AG10803 (cell line): ENCODE measurements around the gene MLC1.
A peak's percentile ranks its signal among the peaks of the same experiment; 100 is the strongest.

Experiments
- DNase-seq: peaks from one replicate; pipeline ENCODE4 v3.0.0; 2010; ENCODE audit warnings: low read depth
- H3K4me3 ChIP-seq: 2 replicates; pipeline ENCODE4 v1.5.1; 2011; ENCODE audit warnings: mild to moderate bottlenecking, low read length, control low read depth
- CTCF ChIP-seq: conservative IDR thresholded peaks from 2 replicates; pipeline ENCODE4 v1.5.1; 2011; ENCODE audit warnings: mild to moderate bottlenecking, low read length, control low read depth, inconsistent platforms

Gene MLC1

GRCh38 chr22:50085211-50085972, at the start of gene MLC1:
MLC1 (minus strand) TSS chr22:50085426; CDS start chr22:50084902, 524 bp downstream.
- H3K4me3 ChIP-seq: no peak within 1 kb of the TSS
- no peak for DNase-seq
- TF ChIP-seq CTCF: no peak

GRCh38 chr22:50134481-50134880, 49.3 kb upstream of the MLC1 start:
- TF ChIP-seq CTCF: no peak
- H3K4me3 ChIP-seq: no peak overlapping the region
- no peak for DNase-seq

- H3K4me3 ChIP-seq: no peak overlapping the region
- no peak for DNase-seq
- no peak for TF ChIP-seq CTCF
Observed at GRCh38 chr22:50131894-50132293, 46.7 kb upstream of the MLC1 start.

- H3K4me3 ChIP-seq: no peak overlapping the region
- TF ChIP-seq CTCF: no peak
- DNase-seq: peak; percentile 66
Observed at GRCh38 chr22:50129121-50129736, 44.0 kb upstream of the MLC1 start.

- TF ChIP-seq CTCF: no peak
- no peak for DNase-seq
- no peak overlapping the region for H3K4me3 ChIP-seq
Observed at GRCh38 chr22:50125029-50125428, 39.8 kb upstream of the MLC1 start.

GRCh38 chr22:50123119-50123518, 37.9 kb upstream of the MLC1 start:
- no peak overlapping the region for H3K4me3 ChIP-seq
- no peak for TF ChIP-seq CTCF

GRCh38 chr22:50121202-50121740, 36.0 kb upstream of the MLC1 start:
- H3K4me3 ChIP-seq: no peak overlapping the region
- TF ChIP-seq CTCF: no peak
- no peak for DNase-seq

More at GRCh38 chr22:50123119-50123518, 37.9 kb upstream of the MLC1 start:
- no peak for DNase-seq
